Activated T-helper 17 cell treated with anti-CD3 and anti-CD28 coated beads, Interleukin-2, amount 50 U/mL, for 72 hours (primary cell): ENCODE results near the gene ARHGAP32. TPM values are rescaled to one million over a fixed set of nuclear protein-coding genes. Genes with fewer than 3 reads are reported as not detected.

Experiments used
- ATAC-seq: fragments of 150-1000 bp; cut with Tn5 transposase; replicated peaks from 2 replicates; pipeline ENCODE4 v1.10.0; 2021; ENCODE audit warnings: mild to moderate bottlenecking, moderate library complexity
- H3K27ac Mint-ChIP-seq: one replicate; pipeline ENCODE4 v1.8.0; 2022; ENCODE audit warnings: mixed read lengths
- H3K27me3 Mint-ChIP-seq: one replicate; pipeline ENCODE4 v1.8.0; 2022; ENCODE audit warnings: mixed read lengths
- H3K36me3 Mint-ChIP-seq: one replicate; pipeline ENCODE4 v1.8.0; 2022; ENCODE audit warnings: low read depth, mild to moderate bottlenecking, mixed read lengths
- H3K4me1 Mint-ChIP-seq: one replicate; pipeline ENCODE4 v1.8.0; 2022; ENCODE audit warnings: mixed read lengths
- H3K4me3 Mint-ChIP-seq: one replicate; pipeline ENCODE4 v1.8.0; 2022; ENCODE audit warnings: mild to moderate bottlenecking, mixed read lengths
- H3K9me3 Mint-ChIP-seq: one replicate; pipeline ENCODE4 v1.8.0; 2022; ENCODE audit warnings: mixed read lengths
- total RNA-seq, 2 donors: library from RNA; stranded (reverse); gene quantifications; one replicate each; pipeline ENCODE4 v1.2.3, GENCODE V29; 2022

The ARHGAP32 gene
- total RNA-seq, 2 donors from 2014 or later = 2.1 to 3.4 TPM

GRCh38 chr11:128937480-128937879 is 254.6 kb downstream of the ARHGAP32 start:
- Mint-ChIP-seq H3K36me3 (no peaks in the 10 kb centered on the region), H3K4me3 (no peak overlapping the region), H3K9me3 (no peaks in the 10 kb centered on the region), H3K4me1 (no peaks in the 10 kb centered on the region), H3K27ac (no peak overlapping the region), H3K27me3 (no peaks in the 10 kb centered on the region)
- ATAC-seq = no peak

DNA sequence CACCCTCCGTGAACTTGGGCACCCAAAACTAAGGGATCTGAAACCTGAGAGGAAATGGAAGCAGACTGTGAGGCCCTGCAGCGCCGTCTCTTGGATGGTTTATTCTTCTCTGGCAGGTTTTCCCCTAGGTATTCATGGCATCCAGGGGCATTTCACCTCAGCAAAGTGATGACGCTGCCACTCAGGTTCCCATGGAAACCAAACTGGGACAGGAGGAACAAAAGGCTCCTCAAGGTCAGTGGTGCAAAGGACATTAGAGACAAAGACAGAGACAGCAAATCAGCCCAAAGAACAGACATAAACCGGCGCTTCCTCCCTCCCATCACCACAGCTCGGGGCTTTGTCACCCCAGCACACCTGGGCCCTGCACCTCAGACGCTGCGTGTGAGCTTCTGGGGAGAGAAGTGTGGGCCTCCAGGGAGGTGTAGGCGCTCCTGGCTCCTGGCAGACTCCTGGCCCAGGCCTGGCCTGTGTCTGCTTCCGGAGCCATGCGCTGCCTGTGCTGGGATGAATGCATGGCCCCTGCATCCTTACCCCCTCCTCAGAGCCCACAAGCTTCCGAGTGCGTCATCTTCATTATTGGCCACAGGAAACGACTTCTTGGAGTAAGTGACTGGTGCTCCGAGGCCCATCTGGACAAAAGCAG is 255.4 kb downstream of the ARHGAP32 start:
- Mint-ChIP-seq H3K4me3 (no peak overlapping the region), H3K36me3 (no peaks in the 10 kb centered on the region), H3K27me3 (no peaks in the 10 kb centered on the region), H3K9me3 (no peaks in the 10 kb centered on the region), H3K4me1 (no peaks in the 10 kb centered on the region), H3K27ac (no peak overlapping the region)
- ATAC-seq = no peak

- Mint-ChIP-seq H3K27me3 (no peaks in the 10 kb centered on the region), H3K4me1 (no peaks in the 10 kb centered on the region), H3K36me3 (no peaks in the 10 kb centered on the region), H3K27ac (no peak overlapping the region), H3K4me3 (no peak overlapping the region), H3K9me3 (no peaks in the 10 kb centered on the region)
- ATAC-seq = no peak
Observed at GRCh38 chr11:128934926-128935325, 257.2 kb downstream of the ARHGAP32 start.

GRCh38 chr11:128934351-128934750 is 257.8 kb downstream of the ARHGAP32 start:
- no peaks in the 10 kb centered on the region for H3K36me3 Mint-ChIP-seq
- no peaks in the 10 kb centered on the region for H3K4me1 Mint-ChIP-seq
- H3K27ac Mint-ChIP-seq = no peak overlapping the region
- ATAC-seq = no peak
- no peaks in the 10 kb centered on the region for H3K27me3 Mint-ChIP-seq
- no peak overlapping the region for H3K4me3 Mint-ChIP-seq
- H3K9me3 Mint-ChIP-seq = no peaks in the 10 kb centered on the region

GRCh38 chr11:128933481-128934178 is 258.5 kb downstream of the ARHGAP32 start:
- H3K9me3 Mint-ChIP-seq = no peaks in the 10 kb centered on the region
- H3K36me3 Mint-ChIP-seq = no peaks in the 10 kb centered on the region
- no peaks in the 10 kb centered on the region for H3K4me1 Mint-ChIP-seq
- no peak overlapping the region for H3K27ac Mint-ChIP-seq
- H3K27me3 Mint-ChIP-seq = no peaks in the 10 kb centered on the region
- no peak for ATAC-seq
- H3K4me3 Mint-ChIP-seq = no peak overlapping the region

DNA sequence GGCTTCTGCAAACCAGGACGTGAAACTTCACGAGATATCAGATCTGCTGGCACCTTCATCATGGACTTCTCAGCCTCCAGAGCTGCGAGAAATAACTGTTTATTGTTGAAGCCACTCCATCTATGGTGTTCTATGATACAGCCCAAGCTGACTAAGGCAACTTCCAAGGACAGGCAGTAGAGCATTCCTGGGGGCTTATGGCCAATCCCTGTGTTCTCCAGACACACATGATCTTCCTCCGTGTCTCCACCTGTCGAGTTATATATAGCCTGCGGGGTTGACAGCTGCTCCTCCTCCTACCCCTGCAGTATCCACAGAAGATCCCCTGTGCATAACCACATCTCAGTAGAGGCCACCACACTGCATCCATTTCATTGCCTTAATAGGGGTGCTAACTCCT is 260.5 kb downstream of the ARHGAP32 start:
- Mint-ChIP-seq H3K4me1 (no peaks in the 10 kb centered on the region), H3K4me3 (no peak overlapping the region), H3K36me3 (no peaks in the 10 kb centered on the region), H3K27ac (no peak overlapping the region), H3K27me3 (no peaks in the 10 kb centered on the region), H3K9me3 (no peaks in the 10 kb centered on the region)
- ATAC-seq = no peak

GRCh38 chr11:128931066-128931465 is 261.1 kb downstream of the ARHGAP32 start:
- no peaks in the 10 kb centered on the region for H3K27me3 Mint-ChIP-seq
- H3K9me3 Mint-ChIP-seq = no peaks in the 10 kb centered on the region
- H3K4me1 Mint-ChIP-seq = no peaks in the 10 kb centered on the region
- no peaks in the 10 kb centered on the region for H3K36me3 Mint-ChIP-seq
- H3K27ac Mint-ChIP-seq = no peak overlapping the region
- H3K4me3 Mint-ChIP-seq = no peak overlapping the region
- ATAC-seq = no peak

DNA sequence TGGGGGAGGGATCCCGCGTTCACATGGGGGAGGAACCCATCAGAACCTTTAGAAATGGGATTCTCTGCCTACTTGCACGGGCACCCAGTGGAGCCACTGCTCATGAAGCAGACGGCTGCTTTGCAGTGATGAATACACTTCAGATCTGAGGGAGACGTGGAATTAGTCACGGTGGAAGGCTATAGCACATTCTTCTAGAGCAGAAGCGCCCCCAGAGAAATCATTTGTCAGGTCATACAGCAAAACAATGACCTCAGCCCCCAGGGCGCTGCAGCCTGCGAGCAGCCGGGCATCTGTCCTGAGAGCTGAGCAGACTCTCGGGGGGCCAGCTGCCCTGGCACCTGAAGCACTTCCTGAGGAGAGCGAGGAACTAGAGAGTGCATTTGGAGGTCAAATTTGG is 262.1 kb downstream of the ARHGAP32 start:
- H3K9me3 Mint-ChIP-seq = no peaks in the 10 kb centered on the region
- no peak overlapping the region for H3K4me3 Mint-ChIP-seq
- ATAC-seq = no peak
- H3K27ac Mint-ChIP-seq = no peak overlapping the region
- H3K4me1 Mint-ChIP-seq = no peaks in the 10 kb centered on the region
- H3K36me3 Mint-ChIP-seq = no peaks in the 10 kb centered on the region
- H3K27me3 Mint-ChIP-seq = no peaks in the 10 kb centered on the region

GRCh38 chr11:128929468-128929867 is 262.7 kb downstream of the ARHGAP32 start:
- no peak overlapping the region for H3K4me3 Mint-ChIP-seq
- no peaks in the 10 kb centered on the region for H3K4me1 Mint-ChIP-seq
- H3K27me3 Mint-ChIP-seq = no peaks in the 10 kb centered on the region
- H3K9me3 Mint-ChIP-seq = no peaks in the 10 kb centered on the region
- H3K36me3 Mint-ChIP-seq = no peaks in the 10 kb centered on the region
- peak; percentile 60 for ATAC-seq
- H3K27ac Mint-ChIP-seq = no peak overlapping the region

DNA sequence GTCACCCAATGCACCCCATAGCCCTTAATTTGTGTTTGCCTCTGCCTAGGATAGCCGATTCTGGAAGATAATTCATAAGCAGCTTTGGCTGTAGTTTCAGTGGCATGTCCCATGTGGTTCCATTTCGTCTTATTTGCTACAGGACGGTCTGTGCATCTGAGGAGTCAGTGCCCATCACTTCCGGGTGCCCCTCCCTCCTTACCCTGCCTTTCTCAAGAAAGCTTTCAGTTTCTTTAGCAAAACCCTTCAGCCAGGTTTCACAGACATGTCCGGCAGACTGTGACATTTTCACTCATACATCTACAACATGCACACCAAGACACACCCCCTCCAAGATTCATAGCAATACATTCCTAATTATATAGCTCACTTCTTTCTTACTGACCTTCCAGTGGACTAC is 263.7 kb downstream of the ARHGAP32 start:
- Mint-ChIP-seq H3K36me3 (no peaks in the 10 kb centered on the region), H3K27me3 (no peaks in the 10 kb centered on the region), H3K4me1 (no peaks in the 10 kb centered on the region), H3K9me3 (no peaks in the 10 kb centered on the region), H3K27ac (no peak overlapping the region), H3K4me3 (no peak overlapping the region)
- ATAC-seq = peak; percentile 46

- H3K36me3 Mint-ChIP-seq = no peaks in the 10 kb centered on the region
- no peaks in the 10 kb centered on the region for H3K9me3 Mint-ChIP-seq
- ATAC-seq = no peak
- H3K4me3 Mint-ChIP-seq = no peak overlapping the region
- no peak overlapping the region for H3K27ac Mint-ChIP-seq
- no peaks in the 10 kb centered on the region for H3K4me1 Mint-ChIP-seq
- H3K27me3 Mint-ChIP-seq = no peaks in the 10 kb centered on the region
Observed at GRCh38 chr11:128927683-128928336, 264.3 kb downstream of the ARHGAP32 start.

DNA sequence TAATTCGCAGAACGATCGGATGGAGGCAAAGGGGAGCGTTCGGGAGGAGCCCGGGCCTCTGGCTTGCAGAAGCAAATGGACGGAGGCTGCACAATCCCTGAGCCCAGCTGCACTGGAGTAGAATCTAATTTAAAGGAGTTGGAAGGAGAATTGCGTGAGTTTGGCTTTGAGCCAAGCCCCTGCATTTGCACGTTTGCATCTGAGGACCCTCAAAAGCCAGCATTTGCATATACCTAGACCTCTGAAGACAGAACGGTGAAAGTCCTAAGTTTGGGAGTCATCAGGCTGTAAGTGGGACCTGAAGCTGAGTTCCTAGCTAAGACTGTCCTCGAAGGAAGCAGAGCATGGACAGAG is 265.0 kb downstream of the ARHGAP32 start:
- no peaks in the 10 kb centered on the region for H3K27me3 Mint-ChIP-seq
- H3K27ac Mint-ChIP-seq = no peak overlapping the region
- no peak for ATAC-seq
- no peaks in the 10 kb centered on the region for H3K4me1 Mint-ChIP-seq
- H3K36me3 Mint-ChIP-seq = no peaks in the 10 kb centered on the region
- no peak overlapping the region for H3K4me3 Mint-ChIP-seq
- no peaks in the 10 kb centered on the region for H3K9me3 Mint-ChIP-seq

DNA sequence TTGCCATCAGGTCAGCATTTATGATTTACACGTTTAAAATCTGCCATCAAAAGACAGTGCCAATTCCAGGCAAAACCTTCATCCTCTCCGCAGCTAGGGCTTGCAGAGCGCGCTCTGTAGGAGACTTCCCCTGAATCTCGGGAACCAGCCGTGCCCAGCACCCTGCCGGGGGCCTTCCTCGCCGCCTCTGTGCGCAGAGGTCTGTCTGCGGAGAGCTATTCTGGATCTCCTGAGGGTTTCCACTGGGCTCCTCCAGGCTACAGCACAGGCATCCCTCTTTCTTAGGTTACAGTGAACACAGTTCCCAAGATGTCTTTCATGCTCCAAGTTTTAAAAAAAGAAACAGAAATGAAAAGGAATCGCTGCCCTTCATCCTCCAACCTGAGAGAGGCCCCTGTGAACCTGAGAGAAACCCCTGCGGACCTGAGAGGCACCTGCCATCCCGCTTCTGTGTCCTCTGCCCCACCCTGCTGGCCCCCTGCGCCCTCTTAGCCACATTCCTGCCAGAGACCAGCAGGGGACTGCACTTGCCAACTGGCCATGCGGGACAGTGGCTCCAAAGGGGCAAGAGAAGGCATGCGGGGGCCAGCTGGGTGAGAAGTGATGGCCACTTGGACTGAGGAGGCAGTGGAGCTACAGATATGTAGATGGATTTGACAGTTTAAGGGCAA is 265.6 kb downstream of the ARHGAP32 start:
- no peak for ATAC-seq
- Mint-ChIP-seq H3K27ac (no peak overlapping the region), H3K9me3 (no peaks in the 10 kb centered on the region), H3K4me1 (no peaks in the 10 kb centered on the region), H3K27me3 (no peaks in the 10 kb centered on the region), H3K36me3 (no peaks in the 10 kb centered on the region), H3K4me3 (no peak overlapping the region)

GRCh38 chr11:128926000-128926399 is 266.1 kb downstream of the ARHGAP32 start:
- ATAC-seq = no peak
- Mint-ChIP-seq H3K4me3 (no peak overlapping the region), H3K9me3 (no peaks in the 10 kb centered on the region)

DNA sequence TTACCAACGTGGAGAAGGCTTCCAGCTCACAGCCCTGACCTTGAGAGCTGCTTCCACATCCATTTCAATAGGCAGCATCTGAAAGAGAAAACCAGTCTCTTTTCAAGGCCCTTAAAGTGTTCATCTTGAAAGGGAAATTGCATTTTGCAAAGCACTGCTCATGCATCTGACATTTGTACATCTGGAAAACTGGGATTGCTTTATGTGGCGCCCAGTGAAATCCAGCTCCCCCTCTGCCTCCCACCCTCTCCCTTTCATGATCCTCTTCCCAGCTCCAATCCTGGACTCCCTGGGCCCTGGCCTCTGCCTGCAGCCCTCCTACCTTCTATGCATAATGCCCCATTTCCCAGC is 266.9 kb downstream of the ARHGAP32 start:
- no peak for ATAC-seq
- H3K4me1 Mint-ChIP-seq = no peaks in the 10 kb centered on the region
- H3K27ac Mint-ChIP-seq = no peak overlapping the region
- peaks cover 8% of the 10 kb centered on the region for H3K27me3 Mint-ChIP-seq
- H3K36me3 Mint-ChIP-seq = no peaks in the 10 kb centered on the region
- H3K4me3 Mint-ChIP-seq = no peak overlapping the region
- no peaks in the 10 kb centered on the region for H3K9me3 Mint-ChIP-seq

More at GRCh38 chr11:128926000-128926399, 266.1 kb downstream of the ARHGAP32 start:
- Mint-ChIP-seq H3K27ac (no peak overlapping the region), H3K4me1 (no peaks in the 10 kb centered on the region), H3K36me3 (no peaks in the 10 kb centered on the region), H3K27me3 (peaks cover 3% of the 10 kb centered on the region)
